ENCODE measurements around the gene TMEM222.
A peak's percentile ranks its signal among the peaks of the same experiment; 100 is the strongest.

The TMEM222 gene

GRCh38 chr1:27306892-27307761 is 14.8 kb upstream of the TMEM222 start:
- DNase-seq (ENCODE audit: low read depth in 2 of 2), result no peak

DNA sequence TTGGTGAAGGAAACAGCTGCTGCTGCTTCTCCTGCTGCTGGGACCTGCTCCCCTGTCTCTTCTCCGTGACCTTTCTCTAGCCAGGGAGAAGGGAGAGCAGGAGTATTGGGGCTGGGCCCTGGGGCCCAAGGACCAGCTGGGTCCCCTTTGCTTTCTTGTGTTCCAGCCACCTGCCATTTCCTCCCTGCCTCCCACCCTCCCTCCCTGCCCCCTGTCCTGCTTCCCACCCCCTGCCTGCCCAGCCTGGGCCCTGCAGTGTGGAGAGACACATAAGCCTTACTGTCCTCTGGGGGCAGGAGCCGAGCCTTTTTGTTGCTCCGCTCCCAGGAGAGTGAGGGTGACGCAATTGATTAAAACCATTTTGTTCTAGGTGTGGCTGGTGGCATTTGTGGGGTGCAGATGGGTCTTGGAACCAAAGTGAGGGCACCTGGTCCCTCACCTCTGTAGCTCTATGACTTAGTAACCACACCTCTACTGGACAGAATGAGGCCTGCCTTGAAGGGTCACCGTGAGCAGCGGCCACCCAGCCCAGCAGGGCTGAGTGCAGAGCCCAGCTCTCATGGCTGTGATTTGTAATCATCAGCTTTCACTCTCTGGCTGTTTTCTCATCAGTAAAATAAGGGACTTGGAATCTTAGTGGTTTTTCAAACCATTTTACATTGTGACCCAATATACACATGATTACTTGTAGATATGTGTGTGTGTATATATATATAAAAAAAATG is 13.9 kb upstream of the TMEM222 start:
- DNase-seq (ENCODE audit: low read depth in 2 of 2), result no peak

GRCh38 chr1:27314169-27314568 is 7.8 kb upstream of the TMEM222 start:
- no peak for DNase-seq (ENCODE audit: low read depth in 2 of 2)

- DNase-seq (ENCODE audit: low read depth in 2 of 2), result no peak
Observed at GRCh38 chr1:27314737-27315136, 7.2 kb upstream of the TMEM222 start.

- no peak for DNase-seq (ENCODE audit: low read depth in 2 of 2)
Observed at GRCh38 chr1:27316860-27317259, 5.1 kb upstream of the TMEM222 start.

DNA sequence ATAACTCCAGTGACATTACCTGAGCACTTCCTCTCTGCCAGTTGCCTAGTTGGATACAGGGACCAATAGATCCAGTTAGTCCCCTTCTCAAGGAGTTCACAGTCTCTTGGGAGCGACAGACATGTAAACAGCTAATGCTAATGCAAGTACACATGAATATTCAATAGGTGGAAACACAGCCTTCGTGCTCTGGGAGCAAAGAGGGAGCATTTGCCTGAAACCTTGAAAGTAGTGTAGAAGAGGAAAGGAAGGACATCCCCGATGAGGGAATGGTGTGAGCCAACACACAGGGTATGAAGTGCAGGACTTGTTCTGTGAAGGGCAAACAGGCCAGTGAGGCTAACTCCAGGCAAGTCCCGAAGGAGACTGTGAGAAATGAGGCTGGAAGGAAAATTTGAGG is 3.8 kb upstream of the TMEM222 start:
- DNase-seq (ENCODE audit: low read depth in 2 of 2), result no peak

DNA sequence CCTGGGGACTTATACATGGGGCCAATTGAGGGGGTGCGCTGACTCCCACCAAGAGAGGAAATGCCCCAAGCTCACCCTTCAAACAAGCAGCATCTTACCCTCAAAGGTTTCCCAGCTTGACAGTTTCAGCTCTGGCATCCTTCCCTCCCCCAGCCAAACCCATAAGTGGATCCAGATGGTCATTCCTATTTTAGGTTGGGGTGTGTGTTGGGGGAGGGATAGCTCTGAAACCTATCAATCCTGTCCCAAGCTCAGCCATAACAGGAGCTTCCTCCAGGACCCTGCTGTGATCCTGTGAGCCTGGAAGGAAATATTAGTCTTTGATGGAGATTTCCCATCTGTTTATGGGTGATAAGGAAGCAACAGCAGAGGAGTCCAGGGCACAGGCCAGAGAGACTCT is 3.4 kb upstream of the TMEM222 start:
- DNase-seq (ENCODE audit: low read depth in 2 of 2), result no peak

GRCh38 chr1:27322569-27323240 is 742 bp downstream of the TMEM222 start:
- no peak for DNase-seq (ENCODE audit: low read depth in 2 of 2)

DNA sequence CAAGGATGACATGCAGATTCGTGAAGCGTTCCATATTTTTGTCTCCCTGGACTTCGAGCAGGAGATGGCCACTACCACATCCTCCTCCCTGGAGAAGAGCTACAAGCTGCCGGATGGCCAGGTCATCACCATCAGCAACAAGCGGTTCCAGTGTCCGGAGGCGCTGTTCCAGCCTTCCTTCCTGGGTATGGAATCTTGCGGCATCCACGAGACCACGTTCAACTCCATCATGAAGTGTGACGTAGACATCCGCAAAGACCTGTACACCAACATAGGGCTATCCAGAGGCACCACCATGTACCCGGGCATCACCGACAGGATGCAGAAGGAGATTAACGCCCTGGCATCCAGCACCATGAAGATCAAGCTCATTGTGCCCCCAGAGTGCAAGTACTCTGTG is 3.3 kb downstream of the TMEM222 start:
- no peak for DNase-seq (ENCODE audit: low read depth in 2 of 2)

- DNase-seq (ENCODE audit: low read depth in 2 of 2), result no peak
Observed at GRCh38 chr1:27327964-27328363, 6.0 kb downstream of the TMEM222 start.

GRCh38 chr1:27330786-27331185 is 8.8 kb downstream of the TMEM222 start:
- DNase-seq (ENCODE audit: low read depth in 2 of 2), result no peak

DNA sequence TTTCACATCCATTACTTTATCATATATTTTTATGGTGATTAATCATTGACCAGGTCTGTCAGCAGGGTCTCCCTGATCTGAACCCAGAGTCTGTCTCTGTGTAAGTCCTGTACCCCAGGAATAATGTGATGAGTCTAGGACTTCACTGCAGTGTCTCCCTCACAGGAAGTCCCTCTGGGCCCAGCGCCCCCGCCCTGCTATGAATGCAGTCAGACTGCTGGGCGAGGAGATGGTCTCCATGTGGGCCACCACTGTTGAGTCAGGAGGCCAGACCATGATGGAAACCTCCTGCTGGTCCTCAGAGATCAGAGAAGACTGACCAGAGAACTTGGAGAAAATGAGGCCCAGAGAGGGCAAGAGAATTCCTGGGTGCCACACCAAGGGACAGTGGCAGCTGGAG is 9.5 kb downstream of the TMEM222 start:
- DNase-seq (ENCODE audit: low read depth in 2 of 2), result no peak

DNA sequence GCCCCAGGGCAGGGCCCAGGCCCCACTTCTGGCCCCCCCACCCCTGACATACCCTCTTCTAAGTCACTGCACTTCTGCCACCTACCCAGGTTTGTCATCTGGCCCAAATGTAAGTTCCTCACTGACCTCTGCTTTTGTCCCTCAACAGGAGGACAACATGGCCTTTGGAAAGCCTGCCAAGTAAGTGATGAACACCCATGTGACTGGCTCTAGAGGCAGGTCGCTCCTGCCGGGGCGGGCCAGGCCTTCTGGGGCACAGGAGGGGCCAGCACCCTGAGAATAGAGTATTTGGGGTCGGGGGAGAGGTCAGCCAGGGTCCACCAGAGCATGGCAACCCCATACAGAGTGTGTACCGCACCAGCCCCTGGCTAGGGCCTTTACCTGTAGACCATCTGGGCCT is 10.0 kb downstream of the TMEM222 start:
- DNase-seq (ENCODE audit: low read depth in 2 of 2), result no peak

DNA sequence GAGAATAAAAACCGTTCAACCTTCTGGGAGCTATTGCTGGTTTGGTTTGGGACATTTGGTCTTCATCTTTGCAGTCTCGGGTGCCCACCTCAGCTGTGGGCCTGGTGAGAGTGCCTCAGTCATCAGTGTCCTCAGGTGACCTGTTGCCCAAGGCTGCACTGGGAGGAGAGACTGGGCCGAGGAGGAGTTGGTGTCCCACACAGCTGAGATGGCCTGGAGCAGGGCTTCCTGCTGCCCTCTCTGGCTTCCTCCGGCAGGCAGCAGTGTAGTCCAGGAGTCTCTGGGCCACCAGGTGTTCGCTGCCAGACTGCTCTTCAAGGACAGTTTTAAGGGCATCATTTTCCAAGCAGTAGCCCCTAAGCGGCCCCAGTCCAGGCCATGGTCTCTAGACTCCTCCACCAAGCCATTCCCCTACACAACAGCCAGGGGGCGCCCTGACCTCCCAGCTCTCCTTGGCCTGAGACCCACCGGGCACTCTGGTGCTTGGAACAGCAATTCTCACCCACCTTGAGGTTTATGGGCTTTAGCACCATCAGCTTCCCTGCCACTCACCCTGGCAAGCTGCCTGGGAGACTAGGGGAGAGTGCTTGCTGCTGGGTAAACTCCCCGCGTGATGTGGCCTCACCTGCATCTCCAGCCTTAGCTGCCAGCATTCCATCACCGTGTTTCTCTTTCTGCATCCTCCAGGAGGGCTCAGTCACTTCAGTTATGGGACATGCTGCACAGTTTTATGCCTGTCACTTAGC is 10.7 kb downstream of the TMEM222 start:
- DNase-seq (ENCODE audit: low read depth in 2 of 2), result peak; percentile 23 to 24

- no peak for DNase-seq (ENCODE audit: low read depth in 2 of 2)
Observed at GRCh38 chr1:27333717-27334279, 11.8 kb downstream of the TMEM222 start.

DNA sequence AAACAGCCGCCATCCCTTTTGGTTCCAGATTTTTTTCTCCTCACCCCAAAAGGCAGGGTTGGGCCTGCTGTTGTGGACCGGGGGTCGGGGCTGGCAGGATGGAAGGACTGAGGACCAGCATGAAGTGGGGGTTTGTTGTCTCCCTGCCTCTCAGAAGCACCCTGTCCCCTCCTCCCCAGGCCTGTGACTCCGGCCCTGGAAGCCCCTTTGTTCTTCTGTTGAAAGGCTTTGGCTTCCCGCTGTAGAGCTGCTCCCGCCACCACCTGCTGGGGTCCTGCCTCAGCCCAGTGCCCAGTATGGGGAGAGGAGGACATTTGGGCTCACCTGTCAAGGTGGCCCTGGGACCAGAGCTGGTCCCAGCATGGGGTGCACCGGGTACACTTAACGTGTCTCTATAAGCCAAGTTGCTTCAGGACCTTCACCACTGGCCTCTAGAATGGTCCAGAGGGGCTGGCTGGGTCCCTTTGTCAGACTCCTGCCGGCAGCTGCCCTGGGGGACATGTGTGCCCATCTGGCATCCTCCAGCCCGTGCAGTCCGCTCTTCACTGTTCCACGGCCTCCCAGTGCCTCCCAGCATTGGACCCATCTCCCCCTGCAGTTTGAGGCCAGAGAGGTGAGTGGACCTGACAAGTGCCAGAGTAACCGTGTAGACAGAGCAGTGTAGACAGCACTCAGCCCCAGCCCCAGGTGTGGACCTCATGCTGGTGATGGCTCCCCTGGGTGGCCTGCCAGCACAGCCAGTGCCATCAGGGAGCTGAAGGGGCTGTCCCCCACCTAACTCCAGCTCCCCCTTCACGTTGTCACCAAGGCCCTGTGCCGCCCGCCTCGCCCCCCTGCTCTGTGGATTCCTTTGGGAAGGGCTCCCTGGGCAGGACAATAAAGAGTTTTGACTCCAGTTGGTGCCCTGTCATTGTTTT is 13.8 kb downstream of the TMEM222 start:
- no peak for DNase-seq (ENCODE audit: low read depth in 2 of 2)

GRCh38 chr1:27336756-27337155 is 14.8 kb downstream of the TMEM222 start:
- no peak for DNase-seq (ENCODE audit: low read depth in 2 of 2)

DNA sequence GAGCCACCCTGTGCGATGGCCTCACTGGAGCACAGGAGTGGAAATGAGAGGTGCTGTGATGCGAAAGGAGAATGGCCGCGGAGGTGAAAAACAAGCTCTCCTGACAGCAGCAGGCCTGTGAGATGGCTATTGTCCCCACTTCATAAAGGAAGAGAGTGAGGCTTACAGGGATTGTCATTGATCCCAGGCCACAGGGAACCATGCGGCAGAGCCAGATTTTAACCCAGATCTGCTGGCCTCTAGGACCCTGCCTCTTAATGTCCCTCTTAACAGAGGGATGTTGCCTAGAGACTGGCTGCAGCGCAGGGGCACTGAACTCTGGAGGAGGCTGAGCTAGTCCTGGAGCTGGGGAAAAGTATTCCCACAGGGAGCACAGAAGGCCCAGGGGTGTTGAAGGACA is 16.8 kb downstream of the TMEM222 start:
- DNase-seq (ENCODE audit: low read depth in 2 of 2), result no peak

DNA sequence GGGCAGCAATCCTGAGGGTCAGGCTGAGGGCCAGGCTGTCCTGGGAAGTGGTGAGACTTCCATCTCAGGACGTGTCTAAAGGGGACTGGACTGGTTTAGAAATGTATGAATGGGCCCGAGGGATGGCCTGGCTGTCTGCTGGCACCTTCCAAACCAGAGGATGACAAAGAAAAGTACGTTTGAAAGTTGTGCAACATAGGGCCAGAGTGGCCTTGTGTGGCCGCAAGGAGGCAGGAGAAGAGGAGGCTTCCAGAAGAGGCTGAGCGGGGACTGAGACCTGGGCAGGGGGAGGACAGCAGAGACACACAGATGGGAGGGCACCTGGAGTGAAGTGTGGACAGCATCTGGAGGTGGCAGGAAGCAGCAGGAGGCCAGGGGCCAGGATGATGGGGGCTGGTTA is 17.2 kb downstream of the TMEM222 start:
- DNase-seq (ENCODE audit: low read depth in 2 of 2), result no peak

DNA sequence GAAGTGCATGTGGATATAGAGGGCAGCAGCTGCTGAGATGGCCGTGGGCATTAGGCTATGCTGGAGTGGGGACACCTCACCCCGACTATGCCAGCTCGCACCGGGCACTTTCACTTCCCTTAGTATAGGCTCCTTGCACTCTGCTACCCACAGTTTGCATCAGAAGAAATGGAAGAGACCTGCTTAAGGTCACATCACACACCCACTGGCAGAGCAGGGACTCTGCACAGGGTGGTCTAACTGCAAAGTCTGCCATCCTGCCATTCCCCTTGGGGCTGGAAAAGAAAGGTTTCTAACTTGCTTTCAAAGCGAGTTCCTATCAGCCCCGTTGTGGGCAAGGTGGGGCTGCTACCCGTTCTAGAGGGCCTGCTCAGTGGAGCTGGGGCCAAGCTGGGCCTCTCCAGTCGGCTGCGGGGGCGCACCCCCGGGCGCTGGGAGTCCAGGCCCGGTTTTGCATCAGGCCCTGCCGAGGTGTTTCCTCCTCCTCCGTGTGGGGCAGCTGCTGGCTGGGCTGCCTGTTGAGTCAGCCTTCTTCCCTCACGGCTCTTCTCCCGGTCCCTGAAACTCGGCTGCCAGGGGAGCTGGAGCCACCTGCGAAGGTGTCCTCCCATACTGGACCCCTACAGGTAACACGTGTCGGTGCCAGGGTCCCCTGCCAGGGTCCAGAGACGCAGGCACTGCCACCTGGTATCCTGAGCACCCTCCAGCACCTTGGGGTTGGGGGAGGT is 19.7 kb downstream of the TMEM222 start, which contains the start of gene SYTL1:
SYTL1 (plus strand) TSS at position 498 of the 728 bp plus-strand sequence. CDS start 3,313 bp downstream, outside the sequence.
- peak in 1 of 2 donors; percentile 61 for DNase-seq (ENCODE audit: low read depth in 2 of 2)

All from stimulated activated CD8-positive, alpha-beta memory T cell treated with anti-CD3 and anti-CD28 coated beads, Interleukin-15, amount 100 ng/mL, for 48 hours (primary cell).